Fibroblast of mammary gland (primary cell): ENCODE results near the gene ZBTB7C.
A peak's percentile ranks its signal among the peaks of the same experiment; 100 is the strongest.

Experiments
- DNase-seq: peaks from one replicate; pipeline ENCODE4 v3.0.0-alpha.2; 2010; ENCODE audit warnings: low read depth
- H3K4me3 ChIP-seq: 2 replicates; pipeline ENCODE4 v1.5.1; 2011; ENCODE audit warnings: low read depth, mild to moderate bottlenecking, low read length, moderate library complexity; ENCODE audit not compliant: control insufficient read depth
- CTCF ChIP-seq: conservative IDR thresholded peaks from 2 replicates; pipeline ENCODE4 v1.5.1; 2011; ENCODE audit warnings: low read depth, low read length, inconsistent platforms; ENCODE audit not compliant: control insufficient read depth, insufficient read depth

ZBTB7C gene

GRCh38 chr18:48408111-48408726, 964 bp downstream of the ZBTB7C start:
- DNase-seq, result no peak
- TF ChIP-seq CTCF, result no peak
- H3K4me3 ChIP-seq, result no peak overlapping the region

GRCh38 chr18:48407358-48407757, 1.8 kb downstream of the ZBTB7C start:
- H3K4me3 ChIP-seq, result no peak overlapping the region
- DNase-seq, result no peak

GRCh38 chr18:48405978-48406377, 3.2 kb downstream of the ZBTB7C start:
- TF ChIP-seq CTCF, result no peak
- DNase-seq, result no peak
- no peak overlapping the region for H3K4me3 ChIP-seq

More at GRCh38 chr18:48407358-48407757, 1.8 kb downstream of the ZBTB7C start:
- TF ChIP-seq CTCF, result no peak

- H3K4me3 ChIP-seq, result no peak overlapping the region
- peak; percentile 54 for DNase-seq
- no peak for TF ChIP-seq CTCF
Measured at GRCh38 chr18:48404716-48405507, 4.3 kb downstream of the ZBTB7C start.

GRCh38 chr18:48402953-48403352, 6.2 kb downstream of the ZBTB7C start:
- DNase-seq, result no peak
- H3K4me3 ChIP-seq, result no peak overlapping the region
- TF ChIP-seq CTCF, result no peak

- TF ChIP-seq CTCF, result no peak
- DNase-seq, result no peak
Measured at GRCh38 chr18:48399303-48400075, 9.7 kb downstream of the ZBTB7C start.

More at GRCh38 chr18:48399303-48400075, 9.7 kb downstream of the ZBTB7C start:
- no peak overlapping the region for H3K4me3 ChIP-seq
